ENCODE data around the gene PRAMEF11.
"Not testable (repeated sequence)": the region's sequence is repeated elsewhere in the genome, so short reads cannot be mapped to it uniquely, and the experiment has no call there.

GRCh38 chr1:12781488-12781887, 49.7 kb downstream of the PRAMEF11 start:
- not testable (repeated sequence) for TF ChIP-seq DPF2 (IDR thresholded peaks at IDR 0.05); EZH2 (IDR thresholded peaks at IDR 0.05; ENCODE audit: borderline replicate concordance, control insufficient read depth, low read depth, low read length); SP1 (IDR thresholded peaks at IDR 0.05; ENCODE audit: low read depth, low read length)

Measured in GM12878 (cell line).